Chondrocyte (in vitro differentiated cells): ENCODE measurements around the gene CRMP1. TPM values are rescaled to one million over a fixed set of nuclear protein-coding genes. Genes with fewer than 3 reads are reported as not detected.
A peak's percentile ranks its signal among the peaks of the same experiment; 100 is the strongest.

Source experiments
- DNase-seq: peaks from one replicate; pipeline ENCODE4 v3.0.0; 2021; ENCODE audit warnings: mixed read lengths, low spot score
- H3K27ac Mint-ChIP-seq: one replicate; pipeline ENCODE4 v1.8.0; 2021; ENCODE audit warnings: mild to moderate bottlenecking, moderate library complexity, mixed read lengths; ENCODE audit not compliant: unreplicated experiment
- H3K27me3 Mint-ChIP-seq: 2 replicates; pipeline ENCODE4 v1.8.0; 2021; ENCODE audit warnings: low read depth, mixed read lengths
- H3K36me3 Mint-ChIP-seq: 2 replicates; pipeline ENCODE4 v1.8.0; 2021; ENCODE audit warnings: low read depth, mixed read lengths
- H3K4me1 Mint-ChIP-seq: 2 replicates; pipeline ENCODE4 v1.8.0; 2021; ENCODE audit warnings: low read depth, mild to moderate bottlenecking, mixed read lengths
- H3K4me3 Mint-ChIP-seq: one replicate; pipeline ENCODE4 v1.8.0; 2021; ENCODE audit warnings: mild to moderate bottlenecking, moderate library complexity, mixed read lengths; ENCODE audit not compliant: unreplicated experiment
- H3K9me3 Mint-ChIP-seq: 2 replicates; pipeline ENCODE4 v1.8.0; 2021; ENCODE audit warnings: low read depth, mixed read lengths
- CTCF ChIP-seq: fragments of 200-600 bp; sonication (generic); IDR thresholded peaks from 2 replicates; pipeline ENCODE4 v1.5.0; 2021; ENCODE audit warnings: antibody characterized with exemption, mild to moderate bottlenecking, moderate library complexity
- total RNA-seq: library from RNA; stranded (reverse); gene quantifications from 3 replicates; pipeline ENCODE4 v1.2.1, GENCODE V29; 2021

Gene CRMP1
- total RNA-seq, 1 donor from 2014 or later: 59.5 TPM

GRCh38 chr4:5894266-5894665 lies 1.4 kb upstream of the CRMP1 start:
- Mint-ChIP-seq H3K4me1 (peaks cover 20% of the 10 kb centered on the region), H3K36me3 (peaks cover 3% of the 10 kb centered on the region), H3K27me3 (peaks cover 71% of the 10 kb centered on the region), H3K4me3 (no peak overlapping the region), H3K27ac (no peak overlapping the region), H3K9me3 (peaks cover 8% of the 10 kb centered on the region)
- TF ChIP-seq CTCF: no peak
- no peak for DNase-seq

GRCh38 chr4:5893591-5893990 lies 705 bp upstream of the CRMP1 start:
- TF ChIP-seq CTCF: no peak
- Mint-ChIP-seq H3K27ac (no peak overlapping the region), H3K36me3 (peaks cover 3% of the 10 kb centered on the region), H3K27me3 (peaks cover 67% of the 10 kb centered on the region), H3K4me3 (peak overlapping the region; percentile 28), H3K9me3 (peaks cover 8% of the 10 kb centered on the region), H3K4me1 (peaks cover 18% of the 10 kb centered on the region)
- no peak for DNase-seq

- H3K36me3 Mint-ChIP-seq: peaks cover 3% of the 10 kb centered on the region
- H3K4me1 Mint-ChIP-seq: peaks cover 18% of the 10 kb centered on the region
- H3K27ac Mint-ChIP-seq: no peak overlapping the region
- H3K4me3 Mint-ChIP-seq: no peak overlapping the region
- no peak for TF ChIP-seq CTCF
- peaks cover 56% of the 10 kb centered on the region for H3K27me3 Mint-ChIP-seq
- DNase-seq: no peak
- H3K9me3 Mint-ChIP-seq: peaks cover 8% of the 10 kb centered on the region
Measured at GRCh38 chr4:5892323-5893003, 423 bp downstream of the CRMP1 start.

GRCh38 chr4:5891563-5892322 lies 1.1 kb downstream of the CRMP1 start:
- Mint-ChIP-seq H3K36me3 (peaks cover under 1% of the 10 kb centered on the region), H3K27me3 (peaks cover 51% of the 10 kb centered on the region), H3K4me3 (no peak overlapping the region), H3K27ac (no peak overlapping the region), H3K9me3 (peaks cover 4% of the 10 kb centered on the region), H3K4me1 (peaks cover 25% of the 10 kb centered on the region)
- DNase-seq: no peak
- no peak for TF ChIP-seq CTCF

GRCh38 chr4:5890063-5890727 lies 2.7 kb downstream of the CRMP1 start:
- no peak for TF ChIP-seq CTCF
- Mint-ChIP-seq H3K4me1 (peaks cover 37% of the 10 kb centered on the region), H3K4me3 (peak overlapping the region; percentile 65), H3K27me3 (peaks cover 36% of the 10 kb centered on the region), H3K9me3 (no peaks in the 10 kb centered on the region), H3K36me3 (no peaks in the 10 kb centered on the region), H3K27ac (no peak overlapping the region)
- no peak for DNase-seq
